Umbilical cord (tissue), 2 donors: ENCODE measurements around the gene STK32C. TPM values are rescaled to one million over a fixed set of nuclear protein-coding genes. Genes with fewer than 3 reads are reported as not detected.
"Not testable (repeated sequence)": the region's sequence is repeated elsewhere in the genome, so short reads cannot be mapped to it uniquely, and the experiment has no call there.

ENCODE experiments used
- DNase-seq: peaks from one replicate; pipeline ENCODE4 v3.0.0-alpha.2; 2015; ENCODE audit warnings: low spot score
- total RNA-seq: library from RNA; depleted of rRNA; stranded (reverse); fragments of >200 nt; gene quantifications from one replicate; pipeline ENCODE4 v1.2.3, GENCODE V29; 2014; ENCODE audit warnings: low replicate concordance; ENCODE audit not compliant: insufficient read depth

STK32C gene
- total RNA-seq, 1 donor from 2014 or later: not detected

- DNase-seq: no peak
Observed at GRCh38 chr10:132338876-132339275, 31.1 kb upstream of the STK32C start.

DNA sequence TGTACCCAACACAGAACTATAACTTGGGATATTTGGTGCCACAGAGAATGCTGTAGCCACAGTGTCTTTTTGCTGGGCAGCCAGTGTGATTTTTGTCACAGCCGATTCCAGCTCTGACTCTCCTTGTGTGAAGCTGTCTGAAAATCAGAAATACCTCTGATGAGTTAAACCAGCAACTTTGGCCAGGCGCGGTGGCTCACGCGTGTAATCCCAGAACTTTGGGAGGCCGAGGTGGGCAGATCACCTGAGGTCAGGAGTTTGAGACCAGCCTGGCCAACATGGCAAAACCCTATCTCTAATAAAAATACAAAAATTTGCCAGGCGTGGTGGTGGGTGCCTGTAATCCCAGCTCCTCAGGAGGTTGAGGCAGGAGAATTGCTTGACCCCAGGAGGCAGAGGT lies 30.1 kb upstream of the STK32C start:
- not testable (repeated sequence) for DNase-seq

- no peak for DNase-seq
Observed at GRCh38 chr10:132336919-132337407, 29.2 kb upstream of the STK32C start.

DNA sequence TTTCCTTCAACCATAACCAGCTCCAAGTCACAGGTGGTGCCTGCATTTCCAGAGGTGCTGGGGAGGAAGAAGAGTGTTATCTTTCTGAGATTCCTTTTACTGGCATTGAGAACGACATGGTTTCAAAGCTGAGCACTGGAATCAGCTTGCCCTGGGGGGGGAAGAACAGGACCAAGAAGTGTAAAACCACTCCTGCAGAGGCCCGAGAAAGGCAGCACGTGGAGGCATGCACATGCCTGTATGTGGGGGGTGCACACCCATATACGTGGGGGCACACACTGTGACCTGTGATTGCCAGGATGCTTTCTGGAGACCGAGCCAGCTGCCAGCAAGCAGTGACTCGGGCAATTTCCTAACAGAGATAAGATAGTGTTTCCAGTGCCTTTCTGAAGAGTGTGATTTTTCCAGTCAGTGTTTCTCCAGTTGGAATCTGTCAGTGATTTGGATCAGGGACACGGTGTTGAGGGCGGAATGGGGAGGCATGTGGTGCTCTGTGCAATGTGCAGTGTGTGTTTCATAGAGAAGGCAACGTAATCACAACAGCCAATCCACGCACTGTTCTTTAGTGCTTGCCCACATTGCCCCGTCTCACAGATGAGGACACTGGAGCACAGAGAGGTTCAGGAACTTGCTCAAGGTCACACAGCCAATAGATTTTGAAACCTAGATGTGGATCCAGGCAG lies 28.5 kb upstream of the STK32C start:
- DNase-seq: no peak

- DNase-seq: peak; percentile 38
Observed at GRCh38 chr10:132335189-132336063, 27.7 kb upstream of the STK32C start.

DNA sequence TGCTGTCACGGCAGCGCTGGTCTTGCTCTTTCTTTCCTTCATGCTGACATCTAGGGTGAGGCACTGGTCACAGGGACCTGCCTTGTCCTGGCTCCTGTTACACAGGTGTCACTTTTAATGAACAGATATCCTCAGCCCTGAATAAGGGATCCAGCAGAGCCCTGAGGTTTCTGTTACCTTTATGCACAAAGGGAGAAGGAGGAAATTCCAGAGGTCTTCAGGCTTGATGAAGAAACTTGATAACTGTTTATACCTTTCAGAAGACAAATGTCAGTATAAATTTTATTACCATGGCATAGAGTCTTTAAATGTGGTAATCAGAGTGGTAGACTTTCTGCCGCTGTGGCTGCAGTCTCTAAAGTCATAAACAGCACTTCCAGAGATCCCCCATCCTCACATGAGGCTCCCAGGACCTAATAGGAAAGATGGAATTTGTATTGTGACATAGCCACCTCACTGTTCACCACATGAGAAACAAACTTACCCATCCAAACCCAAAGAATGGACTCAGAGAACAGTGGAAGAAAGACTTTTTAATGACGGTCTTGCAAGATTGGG lies 27.0 kb upstream of the STK32C start:
- no peak for DNase-seq

- no peak for DNase-seq
Observed at GRCh38 chr10:132333386-132333785, 25.6 kb upstream of the STK32C start.

- no peak for DNase-seq
Observed at GRCh38 chr10:132332433-132332754, 24.6 kb upstream of the STK32C start.

- peak; percentile 99 for DNase-seq
Observed at GRCh38 chr10:132331601-132332432, 24.1 kb upstream of the STK32C start, which contains the start of gene LRRC27. TSS of gene LRRC27 (plus strand) at chr10:132332193. CDS start at chr10:132333525, 1,332 bp downstream.

DNA sequence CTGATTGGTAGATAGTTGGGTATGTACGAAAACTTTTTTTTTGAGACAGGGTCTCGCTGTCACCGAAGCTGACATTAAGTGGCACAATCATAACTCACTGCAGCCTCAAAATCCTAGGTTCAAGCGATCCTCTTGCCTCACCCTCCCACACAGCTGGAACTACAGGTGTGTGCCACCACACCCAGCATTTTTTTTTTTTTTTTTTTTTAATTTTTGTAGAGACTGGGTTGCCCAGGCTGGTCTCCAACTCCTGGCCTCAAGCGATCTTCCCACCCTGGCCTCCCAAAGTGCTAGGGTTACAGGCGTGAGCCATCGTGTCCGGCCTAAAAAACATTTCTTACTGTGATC lies 22.7 kb upstream of the STK32C start:
- DNase-seq: no peak

GRCh38 chr10:132329565-132330485 lies 22.1 kb upstream of the STK32C start:
- no peak for DNase-seq

DNA sequence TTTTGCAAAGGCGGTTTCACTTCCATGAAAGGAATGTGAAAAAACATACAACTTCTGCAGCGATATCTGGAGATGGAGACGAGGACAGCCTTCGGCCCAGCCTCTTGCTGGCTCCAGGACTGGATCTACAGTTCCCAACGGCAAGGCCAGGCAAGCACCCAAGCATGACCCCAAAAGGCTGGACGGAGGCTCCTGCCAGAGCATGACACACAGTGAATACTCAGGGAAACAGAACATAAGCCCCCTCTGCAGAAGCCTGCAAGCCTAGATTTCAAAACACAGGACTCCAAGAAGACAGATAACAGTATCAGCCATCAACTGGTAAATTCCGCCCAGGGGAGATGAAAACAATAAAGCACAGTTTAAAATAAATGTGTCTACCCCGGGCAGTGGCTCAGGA lies 21.0 kb upstream of the STK32C start:
- peak; percentile 29 for DNase-seq

DNA sequence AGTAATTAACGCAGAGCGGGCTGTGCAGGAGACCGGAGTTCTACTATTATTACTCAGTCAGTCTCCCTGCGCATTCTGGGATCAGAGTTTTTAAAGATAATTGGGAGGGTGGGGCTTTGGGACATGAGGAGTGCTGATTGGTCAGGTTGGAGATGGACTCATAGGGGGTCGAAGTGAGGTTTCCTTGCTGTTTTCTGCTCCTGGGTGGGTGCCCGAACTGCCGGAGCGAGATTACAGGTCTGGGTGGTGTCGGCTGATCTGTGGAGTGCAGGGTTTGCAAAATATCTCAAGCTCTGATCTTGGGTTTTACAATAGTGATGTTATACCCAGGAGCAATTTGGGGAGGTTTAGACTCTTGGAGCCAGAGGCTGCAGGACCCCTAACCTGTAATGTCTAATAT lies 20.4 kb upstream of the STK32C start:
- DNase-seq: no peak

GRCh38 chr10:132326925-132327324 lies 19.2 kb upstream of the STK32C start:
- no peak for DNase-seq

- DNase-seq: no peak
Observed at GRCh38 chr10:132326344-132326889, 18.7 kb upstream of the STK32C start.

- no peak for DNase-seq
Observed at GRCh38 chr10:132324186-132324585, 16.4 kb upstream of the STK32C start.

DNA sequence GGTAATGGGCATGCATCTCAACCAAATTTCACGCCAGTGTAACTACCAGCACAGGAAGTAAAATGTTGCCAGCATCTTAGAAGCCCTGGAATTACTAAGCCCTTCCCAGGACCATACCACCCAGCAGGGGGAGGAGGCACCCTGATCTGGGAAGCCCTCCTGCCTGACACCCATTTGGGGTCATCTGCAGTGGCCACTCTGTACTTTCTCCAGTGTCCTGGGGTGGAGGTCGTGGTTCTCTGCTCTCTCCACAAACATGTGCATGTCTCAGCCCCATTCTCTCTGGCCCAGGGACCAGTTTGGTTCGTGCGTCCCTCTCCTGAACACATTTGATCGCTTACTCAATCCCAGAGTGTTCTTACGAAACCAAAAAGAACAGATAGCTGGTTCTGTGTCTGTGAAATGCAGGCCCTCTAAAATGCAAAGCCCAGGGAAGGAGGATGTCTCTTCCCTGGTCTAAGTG lies 14.9 kb upstream of the STK32C start:
- no peak for DNase-seq

DNA sequence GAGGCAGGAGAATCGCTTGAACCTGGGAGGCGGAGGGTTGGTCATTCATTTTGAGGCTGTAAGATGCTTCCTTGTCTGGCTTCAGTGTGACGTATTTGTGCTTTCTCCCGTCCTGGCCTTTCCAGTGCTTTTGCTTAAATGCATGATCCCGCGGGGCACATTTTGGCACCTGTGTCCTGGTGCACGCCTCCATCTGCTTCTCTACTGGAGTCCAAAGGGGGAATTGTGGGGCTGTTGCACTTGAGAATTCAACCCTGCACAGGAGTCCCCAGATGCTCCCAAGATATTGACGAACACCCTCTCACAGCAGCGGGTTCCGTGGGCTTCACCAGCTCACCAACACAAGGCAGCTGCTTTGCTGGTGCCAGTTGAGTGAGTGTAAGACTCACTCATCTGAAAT lies 14.0 kb upstream of the STK32C start:
- DNase-seq: no peak

- DNase-seq: no peak
Observed at GRCh38 chr10:132320654-132321469, 13.1 kb upstream of the STK32C start.
